ENCODE results near the gene ANTXR2.

DNA sequence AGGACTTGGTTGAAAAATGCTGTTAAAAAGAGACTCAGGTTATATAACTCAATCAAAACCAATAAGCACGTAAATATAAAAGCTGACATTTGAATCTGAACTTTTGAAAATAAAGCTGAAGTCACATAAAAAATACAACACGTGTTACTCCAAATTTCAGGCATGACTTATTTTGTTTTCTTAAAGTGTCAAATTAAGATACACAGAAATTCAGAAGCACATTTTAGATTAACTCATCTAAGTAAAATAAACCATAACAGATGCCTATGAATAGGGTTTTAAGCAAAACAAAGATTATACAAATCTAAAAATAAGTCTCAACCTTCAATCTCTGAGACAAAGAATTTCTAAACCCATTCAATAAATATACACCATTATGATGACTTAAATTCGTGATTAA, 124.8 kb downstream of the ANTXR2 start:
- TF ChIP-seq CTCF (IDR thresholded peaks at IDR 0.05; ENCODE audit: low read length) (no peak), EZH2 (IDR thresholded peaks at IDR 0.05; ENCODE audit: borderline replicate concordance, low read length) (no peak)
